DMS53 treated with DMSO at 0.1 percent for 48 hours (cell line): ENCODE data around the gene MRPL23.

Source experiments
- DNase-seq: peaks from one replicate; lab custom pipeline; 2025; ENCODE audit not compliant: unreplicated experiment; lab: John Stamatoyannopoulos, UW

MRPL23 gene

DNA sequence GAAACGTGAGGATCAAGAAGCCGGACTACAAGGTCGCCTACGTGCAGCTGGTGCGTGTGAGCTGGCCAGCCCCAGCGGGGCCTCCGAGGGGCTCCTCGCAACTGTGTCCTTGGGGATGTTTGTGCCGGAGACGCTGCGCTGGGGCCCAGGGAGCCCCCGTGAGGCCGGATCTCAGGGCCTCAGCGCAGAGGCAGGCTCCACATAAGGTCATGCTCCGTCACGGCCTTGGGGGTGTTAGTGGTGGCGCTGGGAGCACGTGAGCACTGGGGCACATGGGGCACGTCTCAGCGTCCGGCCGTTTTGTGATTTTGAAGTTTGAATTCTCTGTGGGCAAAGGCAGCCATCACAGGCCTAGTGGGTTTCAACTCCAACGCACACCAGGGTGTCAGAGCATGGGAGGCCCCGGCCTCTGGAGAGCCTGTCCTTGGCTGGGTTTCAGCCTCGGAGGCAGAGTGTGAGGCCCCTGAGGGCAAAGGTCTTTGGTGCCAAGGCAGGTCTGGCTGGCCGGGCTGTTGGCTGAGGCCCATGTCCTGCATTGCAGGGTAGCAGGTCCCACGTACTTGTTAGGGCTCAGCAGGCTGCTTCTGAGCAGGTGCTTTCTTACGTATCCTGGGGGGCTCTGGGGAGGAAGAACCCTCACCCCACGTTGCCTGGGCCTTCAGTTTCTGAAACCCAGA, 5.8 kb downstream of the MRPL23 start:
- DNase-seq = no peak

DNA sequence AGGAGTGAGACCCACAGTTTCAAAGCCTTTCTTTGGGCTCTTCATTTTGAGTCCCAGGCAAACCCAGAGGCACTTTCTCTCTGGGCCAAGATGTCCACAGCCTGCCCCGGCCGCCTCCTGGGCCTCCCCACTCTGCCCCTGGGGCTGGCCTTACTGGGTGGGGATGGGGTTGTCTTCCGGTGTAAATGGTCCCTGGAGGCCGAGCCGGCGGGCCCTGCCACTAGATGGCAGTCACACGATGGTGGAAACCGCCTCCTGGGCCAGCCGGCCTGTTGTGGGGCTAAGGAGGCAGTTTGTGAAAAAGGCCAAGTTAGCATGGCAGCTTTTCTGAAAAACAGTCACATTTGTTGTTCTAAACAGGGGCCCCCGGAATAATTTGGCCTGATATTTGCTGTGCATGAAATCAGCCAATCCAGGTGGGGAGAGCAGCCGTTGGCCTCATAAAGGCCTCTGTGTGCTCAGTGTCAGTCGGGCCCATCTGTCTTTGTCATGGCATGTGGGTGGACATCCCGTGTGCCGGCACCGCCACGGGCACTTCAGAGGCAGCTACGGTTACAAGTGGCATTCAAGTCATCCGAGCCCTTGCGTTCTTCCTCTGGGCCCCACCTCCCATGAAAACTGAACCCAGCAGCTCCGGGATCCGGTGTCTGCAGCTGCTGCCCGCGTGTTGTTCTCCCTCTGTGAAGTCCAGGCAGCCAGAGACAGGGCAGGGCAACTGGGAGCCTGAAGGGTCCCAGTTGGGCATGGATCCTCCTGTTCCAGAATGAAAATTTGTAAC, 6.5 kb downstream of the MRPL23 start:
- DNase-seq = no peak

DNA sequence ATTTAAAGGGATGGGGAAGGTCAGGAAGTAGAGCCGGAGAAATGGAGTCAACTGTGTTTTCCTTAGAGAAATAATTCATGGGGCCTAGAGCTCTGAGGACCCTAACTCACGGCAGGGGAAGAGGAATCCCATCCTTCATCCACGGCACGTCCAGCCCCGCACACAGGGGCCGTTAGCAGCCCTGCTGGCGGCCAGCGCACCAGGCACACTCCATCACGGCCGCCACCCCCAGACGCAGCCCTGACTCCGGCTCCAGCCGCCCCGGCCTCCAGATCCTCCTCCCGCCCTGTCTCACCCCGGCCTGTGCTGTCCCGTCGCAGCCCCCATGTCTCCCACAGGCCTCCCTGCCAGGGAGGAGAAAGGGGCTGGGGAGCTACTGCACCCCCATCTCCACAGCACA, 11.2 kb downstream of the MRPL23 start:
- no peak for DNase-seq

DNA sequence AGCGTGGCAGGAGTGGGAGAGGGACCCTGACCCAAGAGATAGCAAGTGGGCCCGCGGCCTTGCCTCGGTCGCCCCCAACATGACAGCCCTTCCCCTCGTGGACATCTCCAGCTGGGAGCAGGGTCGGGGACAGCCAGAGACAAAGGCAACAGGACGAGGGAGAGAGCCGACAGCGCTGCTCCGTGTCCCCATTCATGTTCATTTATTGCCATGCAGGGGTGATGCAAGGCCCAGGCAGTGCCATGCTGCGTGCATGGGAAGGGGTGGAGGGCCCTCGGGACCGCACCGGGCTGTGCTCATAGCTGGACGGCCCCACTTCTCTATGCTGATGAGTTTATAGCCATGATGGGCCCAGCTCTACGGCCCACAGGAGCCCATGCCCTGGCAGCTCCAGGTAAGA, 12.7 kb downstream of the MRPL23 start:
- no peak for DNase-seq

DNA sequence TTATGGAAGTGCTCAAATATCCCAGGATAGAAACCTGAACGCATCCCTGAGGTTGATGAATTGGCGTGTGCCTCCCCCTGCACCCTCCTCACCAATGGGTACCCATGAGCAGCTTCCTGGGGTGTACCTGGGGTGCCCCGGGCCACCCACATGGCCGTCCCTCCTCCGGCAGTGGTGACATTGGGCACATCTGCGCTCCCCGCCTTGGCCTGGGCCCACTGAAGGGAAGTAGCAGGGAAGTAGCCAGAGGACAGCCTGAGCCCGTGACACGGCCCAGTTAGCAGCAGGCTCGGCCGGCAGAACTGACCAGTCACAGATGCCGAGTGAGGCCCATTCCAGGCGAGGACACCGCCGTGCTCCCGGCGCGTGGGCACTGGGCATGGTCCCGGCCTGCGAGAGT, 16.7 kb downstream of the MRPL23 start:
- no peak for DNase-seq

DNA sequence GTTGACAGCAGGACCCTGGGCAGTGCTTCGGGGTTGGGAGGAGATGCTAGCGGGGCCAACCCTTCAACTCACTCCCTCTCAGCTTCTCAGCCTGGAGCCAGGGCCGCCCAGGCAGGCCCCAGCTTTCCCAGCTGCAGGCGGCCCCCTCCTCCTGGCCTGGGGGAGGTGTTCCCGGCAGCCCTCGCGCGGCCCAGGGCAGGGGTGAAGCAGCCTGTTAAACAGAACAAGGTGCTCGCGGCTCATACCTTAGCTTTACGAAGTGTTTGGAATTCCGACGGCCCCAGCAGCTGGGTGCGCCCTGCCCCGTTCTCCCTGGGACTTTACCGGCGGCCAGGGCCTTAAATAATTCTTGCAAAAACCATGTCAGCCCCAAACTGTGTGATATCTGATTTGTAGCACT, 17.2 kb downstream of the MRPL23 start:
- DNase-seq = no peak

DNA sequence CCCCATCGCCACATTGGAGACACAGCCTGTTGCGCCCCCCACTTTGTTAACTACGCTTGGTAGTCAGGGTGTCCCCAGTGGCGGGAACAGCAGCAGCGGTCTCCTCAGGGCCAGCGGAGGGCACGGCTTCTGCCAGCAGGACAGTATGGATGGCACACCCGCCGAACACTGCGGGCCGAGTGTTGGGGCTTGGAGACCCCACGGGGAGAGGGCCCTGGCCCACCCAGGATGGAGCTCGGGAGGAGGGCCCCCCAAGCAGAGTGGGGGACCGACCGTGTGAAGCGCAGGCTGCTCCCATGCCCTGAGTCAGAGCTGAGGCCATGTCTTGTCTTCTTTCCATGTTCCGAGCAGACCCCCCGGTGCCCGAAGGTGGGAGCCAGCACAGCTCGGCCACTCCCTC, 17.8 kb downstream of the MRPL23 start:
- DNase-seq = no peak

DNA sequence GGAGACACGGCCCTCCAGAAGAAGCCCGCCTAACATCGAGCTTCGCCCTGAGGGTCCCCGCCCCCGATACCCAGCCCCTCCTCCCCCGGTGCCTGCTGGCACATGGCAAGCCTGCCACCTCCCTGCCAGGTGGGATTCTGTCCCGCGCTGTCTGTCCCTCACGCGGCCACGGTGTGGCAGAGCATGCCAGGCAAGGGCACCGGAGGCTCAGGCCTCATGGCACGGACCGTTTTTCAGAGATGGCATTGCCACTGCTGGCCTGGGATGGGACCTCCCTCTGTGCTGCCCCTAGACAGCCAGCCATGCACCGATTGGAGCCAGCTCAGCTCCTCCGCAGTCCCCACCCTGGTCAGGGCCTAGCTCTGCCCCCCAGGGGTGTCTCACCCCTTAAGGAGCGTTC, 19.4 kb downstream of the MRPL23 start:
- no peak for DNase-seq

DNA sequence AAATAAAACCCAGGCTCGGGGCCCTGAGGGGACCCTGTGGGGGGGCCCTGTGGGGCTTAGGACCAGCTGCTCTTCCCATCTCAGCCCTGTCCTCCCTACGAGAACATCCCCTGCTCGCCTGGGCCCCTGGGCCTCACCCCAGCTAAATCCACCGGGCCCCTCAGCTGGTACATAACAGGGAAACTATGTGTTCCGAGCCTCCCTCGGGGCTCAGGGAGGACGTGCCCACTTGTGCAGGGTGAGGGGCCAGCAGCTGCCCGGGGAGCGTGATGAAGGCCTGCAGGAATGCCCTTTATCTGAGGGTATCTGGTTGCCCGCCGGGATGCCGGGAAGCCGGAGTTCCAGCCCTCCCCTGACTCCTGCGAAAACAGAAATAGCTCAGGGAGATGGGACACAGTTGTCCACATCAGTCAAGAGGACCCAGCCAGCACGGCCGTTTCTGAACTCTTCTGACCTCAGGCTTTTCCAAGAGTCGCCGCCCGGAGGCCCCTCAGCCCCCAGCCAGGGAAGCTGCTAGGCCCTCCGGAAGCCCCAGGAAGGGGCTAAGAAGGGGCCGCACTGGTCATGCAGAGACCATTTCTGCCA, 20.6 kb downstream of the MRPL23 start:
- no peak for DNase-seq

DNA sequence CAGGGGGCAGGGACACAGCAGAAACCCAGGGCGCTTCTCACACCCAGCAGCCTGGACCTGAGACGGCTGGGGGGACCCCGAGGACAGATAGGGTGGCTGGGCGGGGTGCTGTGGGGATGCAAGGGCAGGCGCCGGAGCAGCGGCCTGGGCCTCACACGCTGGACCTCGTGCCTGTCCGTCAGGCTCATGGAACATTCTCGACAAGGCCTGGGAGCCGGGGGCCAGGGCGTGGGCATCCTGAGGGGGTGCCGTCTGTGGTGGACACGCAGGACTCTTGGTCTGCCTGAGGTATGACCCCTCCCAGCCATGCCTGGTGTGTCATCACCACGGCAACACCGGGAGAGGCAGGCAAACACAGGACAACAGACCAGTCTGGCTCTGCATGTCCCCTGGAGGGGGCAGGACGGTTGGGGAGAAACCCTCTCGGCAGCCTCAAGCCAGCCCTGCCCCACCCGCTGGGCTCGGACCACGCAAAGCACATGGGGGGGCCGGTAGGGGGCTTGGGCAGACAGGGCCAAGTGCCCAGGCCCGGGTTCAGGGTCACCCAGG, 21.4 kb downstream of the MRPL23 start:
- DNase-seq = no peak

DNA sequence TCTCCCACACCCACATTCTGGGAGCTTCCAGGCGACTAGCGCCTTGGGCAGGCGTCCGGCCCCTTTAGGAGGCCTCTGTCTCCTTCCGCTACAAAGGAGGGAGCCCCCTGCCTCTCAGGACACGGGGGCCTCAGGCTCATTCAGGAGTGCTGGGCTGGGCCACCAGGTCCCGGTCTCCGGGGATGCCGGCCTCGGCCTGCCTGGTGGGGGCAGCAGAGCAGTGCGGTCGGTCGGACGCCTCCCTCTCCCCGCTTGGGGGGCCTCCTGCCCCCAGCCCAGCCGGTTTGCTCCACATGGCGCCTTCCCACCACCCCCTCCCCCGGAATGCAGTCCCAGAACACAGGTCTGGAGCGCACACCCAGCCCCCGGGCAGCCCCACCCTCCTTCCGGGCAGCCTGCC, 21.9 kb downstream of the MRPL23 start:
- DNase-seq = no peak

DNA sequence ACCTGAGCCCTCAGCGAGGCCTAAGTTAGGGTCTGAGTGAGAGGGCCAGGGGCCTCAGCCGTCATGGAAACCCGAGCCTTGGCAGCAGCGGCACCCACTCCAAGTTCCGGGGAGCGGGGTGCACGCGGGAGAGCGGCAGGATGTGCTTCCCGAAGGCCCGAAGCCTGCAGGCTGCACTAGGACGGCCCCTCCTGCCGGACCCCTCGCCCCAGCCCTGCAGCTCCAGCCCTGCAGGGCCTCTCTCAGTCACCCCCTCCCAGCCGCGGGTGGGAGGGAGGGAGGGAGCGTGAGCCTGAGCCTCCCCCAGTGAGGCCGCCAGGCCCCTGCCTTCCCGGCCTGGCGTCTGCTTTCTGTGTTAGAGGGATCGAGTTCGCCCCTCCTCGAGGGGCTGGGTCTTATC, 22.6 kb downstream of the MRPL23 start:
- no peak for DNase-seq

DNA sequence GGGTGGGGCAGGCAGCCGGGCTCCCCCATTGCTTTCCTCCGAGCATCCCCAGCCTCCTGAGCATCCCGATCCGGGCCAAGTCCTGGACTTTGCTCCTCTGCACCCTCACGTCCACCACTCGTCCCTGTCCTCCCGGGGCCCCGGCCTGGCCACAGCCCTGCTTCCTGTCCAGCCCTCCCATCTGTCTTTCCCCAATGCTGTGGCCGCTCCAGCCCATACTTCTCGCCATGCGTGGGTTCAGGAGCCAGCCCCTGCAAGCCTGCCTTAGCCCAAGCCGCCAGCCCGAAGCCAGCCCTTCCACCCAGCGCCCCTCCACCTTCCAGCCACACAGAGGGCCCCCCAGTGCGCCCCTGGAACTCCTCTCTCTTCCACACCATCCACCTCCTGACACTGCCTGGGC, 23.8 kb downstream of the MRPL23 start:
- DNase-seq = no peak

DNA sequence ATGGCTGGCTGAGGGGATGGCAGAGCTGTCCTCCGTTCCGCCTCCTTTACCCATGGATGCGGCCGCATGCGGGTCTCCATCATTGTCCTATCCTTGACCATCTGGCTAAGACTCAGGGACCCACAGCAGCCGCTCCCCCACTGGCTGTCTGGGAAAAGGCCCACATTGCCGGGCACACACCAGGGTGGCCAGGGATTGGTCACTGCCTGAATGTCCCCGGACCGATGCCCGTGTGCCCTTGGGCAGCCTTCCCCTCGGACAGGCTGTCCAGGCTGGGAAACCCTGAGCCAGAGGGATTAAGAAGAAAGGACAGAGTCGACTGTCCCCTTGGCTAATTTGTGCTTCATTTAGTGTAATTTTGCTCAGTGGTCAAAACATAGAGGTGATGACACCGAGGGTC, 28.1 kb downstream of the MRPL23 start:
- DNase-seq = no peak

DNA sequence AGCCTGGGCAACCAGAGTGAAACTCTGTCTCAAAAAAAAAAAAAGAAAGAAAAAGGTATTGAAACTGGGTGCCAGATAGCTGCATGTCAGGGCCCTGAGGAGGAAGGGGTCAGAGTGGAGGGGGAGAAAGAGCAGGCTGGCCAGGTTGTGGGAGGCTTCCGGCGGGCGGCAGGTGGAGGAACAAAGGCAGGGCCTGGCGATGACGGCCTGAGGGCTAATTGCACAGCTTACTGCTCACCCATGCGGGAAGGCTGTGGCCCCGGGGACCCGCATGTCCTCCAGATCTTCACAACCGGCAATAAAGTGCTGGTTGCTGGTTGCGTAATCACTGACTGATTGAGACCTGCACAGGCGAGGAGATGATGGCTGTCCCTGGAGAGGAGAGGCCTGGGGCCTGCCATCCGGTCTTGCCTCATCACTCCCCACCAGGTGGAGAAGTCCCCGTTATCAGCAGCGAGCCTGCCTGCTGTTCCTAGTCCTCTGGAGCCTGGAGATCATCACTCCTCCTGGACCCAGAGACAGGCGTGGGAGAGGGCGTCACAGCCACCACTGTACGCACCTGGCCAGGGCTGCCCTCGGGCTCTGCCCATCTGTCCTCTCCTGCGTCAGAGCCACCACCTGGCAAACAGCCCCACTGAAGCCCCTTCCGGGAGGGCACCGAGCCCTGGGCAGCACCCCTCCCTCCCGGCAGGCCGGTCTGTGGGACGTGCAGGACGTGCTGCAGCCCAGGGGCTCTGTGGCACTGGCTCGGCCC, 31.8 kb downstream of the MRPL23 start:
- DNase-seq = no peak

DNA sequence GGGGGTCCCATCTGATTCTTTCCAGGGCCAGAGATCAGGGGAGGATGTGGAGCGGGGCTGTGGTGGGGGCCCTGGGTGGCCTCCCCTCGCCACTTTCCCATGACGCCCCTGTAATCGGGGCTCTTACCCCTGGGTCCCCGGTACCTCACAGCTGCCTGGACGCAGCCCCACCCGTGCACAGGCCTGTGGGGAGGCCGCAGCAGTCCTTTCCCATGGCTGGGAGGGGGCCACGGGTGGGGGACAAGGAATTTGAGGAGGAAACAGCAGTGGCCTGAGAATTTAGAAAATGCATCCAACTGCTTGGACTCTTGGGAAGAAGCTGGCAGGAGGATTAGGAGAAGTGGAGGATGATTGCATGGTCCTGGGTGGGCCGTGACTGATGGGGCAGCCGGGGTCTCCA, 32.5 kb downstream of the MRPL23 start:
- no peak for DNase-seq

DNA sequence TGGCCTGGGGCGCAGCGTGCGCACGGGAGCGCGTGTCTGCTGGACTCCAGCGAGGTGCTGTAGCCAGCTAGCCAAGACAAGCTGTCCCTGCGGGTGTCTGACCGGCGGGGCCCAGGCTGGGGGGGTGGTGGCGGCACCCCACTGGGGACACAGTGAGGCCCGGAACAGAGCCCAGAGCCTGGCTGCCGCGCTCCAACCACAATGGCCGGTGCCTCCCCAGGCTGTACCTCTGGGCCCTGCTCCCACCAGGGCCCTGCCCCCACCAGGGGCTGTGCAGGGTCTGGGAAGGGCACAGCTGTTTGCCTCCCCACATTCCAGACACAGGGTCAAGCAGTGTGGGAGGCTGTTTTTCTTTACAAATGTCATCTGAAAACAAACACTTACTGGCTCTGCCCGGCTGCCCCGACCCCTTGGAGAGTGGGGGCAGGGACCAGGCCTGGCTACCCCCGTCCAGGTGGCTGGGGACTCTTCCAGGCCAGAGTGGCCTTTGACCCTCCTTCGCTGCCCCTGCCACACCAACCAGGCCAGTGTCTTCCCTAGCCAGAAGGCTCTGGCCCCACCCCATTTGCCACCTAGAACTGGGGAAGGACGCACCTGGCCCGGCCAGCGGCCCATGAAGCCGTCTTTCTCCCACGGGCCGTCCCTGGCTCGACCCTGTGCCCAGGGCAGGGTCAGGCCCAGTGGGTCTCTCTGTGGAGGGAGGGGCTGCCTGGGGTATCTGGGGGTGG, 35.9 kb downstream of the MRPL23 start:
- DNase-seq = no peak

DNA sequence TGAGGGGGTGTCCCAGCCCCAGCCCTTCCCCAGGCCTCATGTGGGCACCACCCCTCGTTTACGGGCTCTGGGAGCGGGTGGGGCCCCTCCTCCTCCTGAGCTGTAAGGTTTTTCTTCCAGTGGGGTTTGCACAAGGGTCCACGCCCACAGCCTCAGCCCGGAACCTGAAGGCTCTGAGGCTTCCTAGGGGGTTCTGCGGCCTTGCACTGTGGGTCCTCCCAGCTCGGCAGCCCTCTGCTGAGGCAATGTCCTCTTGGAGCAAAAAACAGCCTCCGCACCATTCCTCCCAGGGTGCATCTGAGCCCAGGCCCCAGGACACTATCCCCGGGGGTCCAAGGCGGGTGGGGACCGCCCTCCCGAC, 36.4 kb downstream of the MRPL23 start:
- no peak for DNase-seq

DNA sequence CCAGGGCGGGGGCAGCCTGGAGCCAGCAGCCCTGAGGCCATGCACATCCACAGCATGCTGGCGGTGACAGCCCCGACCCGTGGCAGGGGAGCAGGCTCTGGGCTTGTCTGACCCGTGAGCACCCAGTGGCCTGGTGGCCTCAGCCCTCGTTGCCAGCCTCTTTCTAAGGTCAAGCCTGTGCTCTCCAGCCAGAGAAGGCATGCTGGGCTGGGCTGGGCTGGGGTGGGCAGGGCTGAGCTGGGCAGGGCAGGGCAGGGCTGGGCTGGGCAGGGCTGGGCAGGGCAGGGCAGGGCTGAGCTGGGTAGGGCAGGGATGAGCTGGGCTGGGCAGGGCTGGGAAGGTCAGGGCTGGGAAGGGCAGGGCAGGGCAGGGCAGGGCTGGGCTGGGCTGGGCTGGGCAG, 39.9 kb downstream of the MRPL23 start:
- no peak for DNase-seq

DNA sequence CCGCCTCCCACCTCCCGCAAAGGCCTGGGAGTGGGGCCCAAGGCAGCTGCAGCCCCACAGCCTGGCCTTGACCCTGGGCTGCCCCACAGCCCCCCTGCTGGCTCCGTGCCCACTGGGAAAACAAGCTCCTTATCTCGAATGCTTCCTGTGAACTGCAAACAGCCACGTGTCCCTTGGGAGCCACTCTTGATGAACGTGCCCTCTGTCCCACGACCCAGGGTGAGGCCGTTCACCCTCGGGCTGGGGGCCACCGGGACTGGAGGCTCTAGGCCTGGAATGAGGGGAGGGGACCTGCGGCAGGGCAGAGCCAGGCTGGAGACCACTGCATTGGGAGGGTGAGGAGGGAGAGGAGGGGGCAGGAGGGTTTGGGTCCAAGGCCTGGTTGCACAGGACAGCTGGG, 41.0 kb downstream of the MRPL23 start:
- DNase-seq = no peak
